H1 (cell line): Measurements from ENCODE around the gene PDZD4. TPM values are rescaled to one million over a fixed set of nuclear protein-coding genes. Genes with fewer than 3 reads are reported as not detected.

Source experiments
- BRCA1 ChIP-seq: IDR thresholded peaks from 2 replicates; pipeline ENCODE4 v1.6.1; 2012; ENCODE audit warnings: low read depth, low read length, improper control_type of control experiment
- CTCF ChIP-seq, 3 experiments: IDR thresholded peaks; 1 replicate in 2 of 3; 2 replicates in 1 of 3; pipeline versions ENCODE4 v1.5.1 to v1.6.1; 2011; ENCODE audit warnings: low read length in 3 of 3, mild to moderate bottlenecking in 3 of 3, inconsistent platforms in 2 of 3, low read depth in 1 of 3, moderate library complexity in 1 of 3; ENCODE audit not compliant: insufficient read depth in 1 of 3; ENCODE audit errors: control extremely low read depth in 1 of 3
- GABPA ChIP-seq: IDR thresholded peaks from 2 replicates; pipeline ENCODE4 v1.6.1; 2011; ENCODE audit warnings: mild to moderate bottlenecking, low read length, moderate library complexity, borderline replicate concordance; ENCODE audit not compliant: insufficient read depth
- GTF2F1 ChIP-seq: IDR thresholded peaks from 2 replicates; pipeline ENCODE4 v1.6.1; 2012; ENCODE audit warnings: low read depth, low read length, improper control_type of control experiment, borderline replicate concordance
- JUND ChIP-seq: IDR thresholded peaks from 2 replicates; pipeline ENCODE4 v1.6.1; 2011; ENCODE audit warnings: mild to moderate bottlenecking, improper control_type of control experiment, low read length
- NRF1 ChIP-seq: IDR thresholded peaks from 2 replicates; pipeline ENCODE4 v1.6.1; 2011; ENCODE audit warnings: mild to moderate bottlenecking, low read depth, low read length, improper control_type of control experiment
- POLR2AphosphoS5 ChIP-seq: IDR thresholded peaks from 2 replicates; pipeline ENCODE4 v1.6.1; 2011; ENCODE audit warnings: low read depth, low read length
- SIRT6 ChIP-seq: IDR thresholded peaks from one replicate; pipeline ENCODE4 v1.7.1; 2012; ENCODE audit warnings: low read length, inconsistent platforms
- TAF1 ChIP-seq: IDR thresholded peaks from 2 replicates; pipeline ENCODE4 v1.6.1; 2011; ENCODE audit warnings: mild to moderate bottlenecking, low read depth, low read length
- TCF12 ChIP-seq: IDR thresholded peaks from 2 replicates; pipeline ENCODE4 v1.6.1; 2011; ENCODE audit warnings: low read depth, mild to moderate bottlenecking, low read length
- polyA plus RNA-seq, 7 experiments: library from polyadenylated mRNA; depleted of rRNA in 3 of 7; stranded (reverse) in 5 of 7; unstranded in 2 of 7; fragments of >200 nt in 5 of 7; fragments of 200-250 nt in 2 of 7; gene quantifications; 1 replicate in 5 of 7; 2 replicates in 1 of 7; 4 replicates in 1 of 7; pipeline versions ENCODE4 v1.2.1 to v1.2.3, GENCODE V29; 2011 to 2013; ENCODE audit warnings: missing spikeins in 2 of 7, mixed read lengths in 2 of 7
- total RNA-seq: library from RNA; stranded (reverse); fragmentation: NEBNext Ultra II Directional; extraction: Animal tissue kit (Norgen Biotek cat#: 25700); gene quantifications from 2 replicates; pipeline ENCODE4 v1.2.1, GENCODE V29; 2021

Gene PDZD4
- total and polyA plus RNA-seq, 2 of the 8 experiments (the other 6 are each of a cell fraction or from before 2014, with no cell fraction given): 45.8 to 169 TPM

- TF ChIP-seq GTF2F1 (no peak), TAF1 (no peak), TCF12 (no peak), GABPA (no peak; the same call in 1 of the 2 replicates), BRCA1 (no peak), POLR2AphosphoS5 (no peak), JUND (0 out of 2 replicates have a peak, but pooled peaks have one; percentile 13), SIRT6 (no peak), NRF1 (no peak), CTCF (IDR thresholded peaks at IDR 0.05; ENCODE audit: control extremely low read depth in 1 of 3, insufficient read depth in 1 of 3, low read depth in 1 of 3, low read length in 3 of 3) (peak in 2 of 3 experiments; percentile 84 to 86; a peak in 3 of 4 replicates)
These were observed 66.2 kb downstream of the PDZD4 start, which contains the start of gene PLXNB3 (continued) for GRCh38 chrX:153763989-153764755.
